Kidney (tissue), 14 donors: Measurements from ENCODE around the gene FBLN2. TPM values are rescaled to one million over a fixed set of nuclear protein-coding genes. Genes with fewer than 3 reads are reported as not detected.

Source experiments
- DNase-seq, 5 donors: peaks; one replicate each; pipeline ENCODE4 v3.0.0-alpha.2; 2013 to 2020
- FAIRE-seq: peaks from 2 replicates; lab custom pipeline; 2012; peaks lifted over from hg19 to GRCh38; lab: Jason Lieb, UNC
- H3K27ac ChIP-seq, 2 donors: one replicate each; pipeline ENCODE4 v1.7.0; 2013; ENCODE audit warnings: low read depth in 2 of 2, low read length in 2 of 2, inconsistent platforms in 1 of 2
- H3K27me3 ChIP-seq: one replicate; pipeline ENCODE4 v1.7.1; 2013; ENCODE audit warnings: low read length, inconsistent platforms; ENCODE audit not compliant: control insufficient read depth, insufficient read depth
- H3K36me3 ChIP-seq, 3 donors: one replicate each; pipeline versions ENCODE4 v1.7.0 to v1.7.1; 2013; ENCODE audit warnings: low read length in 3 of 3, control low read depth in 1 of 3, inconsistent platforms in 1 of 3; ENCODE audit not compliant: insufficient read depth in 3 of 3, control insufficient read depth in 2 of 3
- H3K4me1 ChIP-seq, 3 donors: one replicate each; pipeline versions ENCODE4 v1.7.0 to v1.7.1; 2013; ENCODE audit warnings: low read length in 3 of 3, inconsistent platforms in 1 of 3, low read depth in 1 of 3; ENCODE audit not compliant: control insufficient read depth in 2 of 3, insufficient read depth in 2 of 3
- H3K4me3 ChIP-seq, 3 donors: one replicate each; pipeline versions ENCODE4 v1.7.0 to v1.8.1; 2013; ENCODE audit warnings: low read length in 3 of 3, control low read depth in 1 of 3, inconsistent platforms in 1 of 3
- H3K9ac ChIP-seq, 3 donors: one replicate each; pipeline versions ENCODE4 v1.7.0 to v1.7.1; 2013; ENCODE audit warnings: low read length in 3 of 3, control low read depth in 1 of 3, inconsistent platforms in 1 of 3
- H3K9me3 ChIP-seq, 3 donors: one replicate each; pipeline versions ENCODE4 v1.7.0 to v1.7.1; 2013; ENCODE audit warnings: low read length in 3 of 3, control low read depth in 1 of 3, inconsistent platforms in 1 of 3; ENCODE audit not compliant: control insufficient read depth in 2 of 3, insufficient read depth in 1 of 3
- CTCF ChIP-seq: IDR thresholded peaks from 3 replicates; pipeline ENCODE4 v1.5.1; 2012; ENCODE audit warnings: mild to moderate bottlenecking, moderate library complexity, borderline replicate concordance; ENCODE audit not compliant: insufficient read depth; ENCODE audit errors: extremely low read depth
- intact Hi-C: fragments of 100-400 bp; cut with DNase I; formaldehyde crosslinking; loops from one replicate; pipeline ENCODE4 v1.11.1; 2022
- polyA plus RNA-seq: library from polyadenylated mRNA; stranded (reverse); fragments of 350-450 nt; fragmentation: Illumina TruSeq; extraction: RNeasy Lipid Tissue Mini Kit (QIAGEN cat#74804); gene quantifications from one replicate; pipeline ENCODE4 v1.2.3, GENCODE V29; 2014; ENCODE audit warnings: low read depth, low replicate concordance; ENCODE audit not compliant: insufficient read depth
- total RNA-seq: library from RNA; stranded (reverse); fragmentation: NEBNext Ultra II Directional; extraction: Animal tissue kit (Norgen Biotek cat#: 25700); gene quantifications from one replicate; pipeline ENCODE4 v1.2.1, GENCODE V29; 2021
- donor health status: control.
- donor health status: control.
- donor health status: control.
- donor health status: control.
- donor health status: control.
- donor health status: DM: yes; HTN: yes; CAD: no.
- donor health status: Normal renal cell carcinoma (clear cell type).

FBLN2 gene
- total and polyA plus RNA-seq, 2 donors from 2014 or later = 3.2 to 43.4 TPM

- Histone ChIP-seq H3K9me3 (no peaks in the 10 kb centered on the region), H3K9ac (no peak overlapping the region), H3K27me3 (no peaks in the 10 kb centered on the region), H3K4me1 (peaks cover 0 to 4% (median 0%) of the 10 kb centered on the region in 3 donors), H3K36me3 (no peaks in the 10 kb centered on the region), H3K4me3 (no peak overlapping the region), H3K27ac (no peak overlapping the region)
- intact Hi-C loops = no loop called here
- FAIRE-seq = no peak
- DNase-seq = peak in 1 of 5 donors; percentile 42
- TF ChIP-seq CTCF = no peak
These were observed 105.6 kb downstream of the FBLN2 start for GRCh38 chr3:13654330-13655060.

- Histone ChIP-seq H3K27ac (no peak overlapping the region), H3K4me3 (no peak overlapping the region), H3K27me3 (no peaks in the 10 kb centered on the region), H3K4me1 (peaks cover 0 to 4% (median 0%) of the 10 kb centered on the region in 3 donors), H3K36me3 (no peaks in the 10 kb centered on the region), H3K9me3 (no peaks in the 10 kb centered on the region), H3K9ac (no peak overlapping the region)
- peak; percentile 31 for TF ChIP-seq CTCF
- FAIRE-seq = no peak
- peak in 4 of 5 donors; percentile 74 to 89 (median 80) for DNase-seq
- intact Hi-C loops = no loop called here
These were observed 106.4 kb downstream of the FBLN2 start for GRCh38 chr3:13655061-13655913.

- no peak for DNase-seq
- H3K27me3 ChIP-seq = no peaks in the 10 kb centered on the region
- no peak for TF ChIP-seq CTCF
- no peaks in the 10 kb centered on the region for H3K36me3 ChIP-seq
- intact Hi-C loops = no loop called here
- no peak overlapping the region for H3K4me3 ChIP-seq
- FAIRE-seq = no peak
- H3K27ac ChIP-seq = no peak overlapping the region
- H3K9me3 ChIP-seq = peaks cover 0 to 3% (median 0%) of the 10 kb centered on the region in 3 donors
- H3K9ac ChIP-seq = no peak overlapping the region
- H3K4me1 ChIP-seq = peaks cover 0 to 2% (median 0%) of the 10 kb centered on the region in 3 donors
These were observed 107.8 kb downstream of the FBLN2 start for GRCh38 chr3:13656584-13657301.
